Smooth muscle cell (in vitro differentiated cells): ENCODE results near the gene NLRC4. TPM values are rescaled to one million over a fixed set of nuclear protein-coding genes. Genes with fewer than 3 reads are reported as not detected.
"Not testable (repeated sequence)": the region's sequence is repeated elsewhere in the genome, so short reads cannot be mapped to it uniquely, and the experiment has no call there.

Source experiments
- DNase-seq: peaks from one replicate; lab custom pipeline; 2025; ENCODE audit not compliant: unreplicated experiment; lab: John Stamatoyannopoulos, UW
- H2AFZ ChIP-seq: fragments of 200-600 bp; sonication (generic); 2 replicates; pipeline ENCODE4 v1.6.0; 2016; ENCODE audit warnings: antibody characterized with exemption, low read depth, mild to moderate bottlenecking
- H3F3A ChIP-seq: fragments of 200-600 bp; sonication (generic); 2 replicates; pipeline ENCODE4 v1.6.0; 2017; ENCODE audit warnings: antibody characterized with exemption, low read depth
- H3K27ac ChIP-seq: fragments of 200-600 bp; sonication (generic); 2 replicates; pipeline ENCODE4 v1.5.1; 2016; ENCODE audit warnings: low read depth, mild to moderate bottlenecking
- H3K27me3 ChIP-seq: fragments of 200-600 bp; sonication (generic); 2 replicates; pipeline ENCODE4 v1.6.1; 2016; ENCODE audit warnings: low read depth, mild to moderate bottlenecking
- H3K36me3 ChIP-seq: fragments of 200-600 bp; sonication (generic); 2 replicates; pipeline ENCODE4 v1.5.1; 2016; ENCODE audit warnings: low read depth
- H3K4me1 ChIP-seq: fragments of 200-600 bp; sonication (generic); 2 replicates; pipeline ENCODE4 v1.5.1; 2016; ENCODE audit warnings: low read depth
- H3K4me2 ChIP-seq: fragments of 200-600 bp; sonication (generic); 2 replicates; pipeline ENCODE4 v1.6.0; 2016; ENCODE audit warnings: mild to moderate bottlenecking
- H3K4me3 ChIP-seq: fragments of 200-600 bp; sonication (generic); 2 replicates; pipeline ENCODE4 v1.5.1; 2016; ENCODE audit warnings: mild to moderate bottlenecking
- H3K79me2 ChIP-seq: fragments of 200-600 bp; sonication (generic); 2 replicates; pipeline ENCODE4 v1.6.0; 2016; ENCODE audit warnings: low read depth, mild to moderate bottlenecking
- H3K9ac ChIP-seq: fragments of 200-600 bp; sonication (generic); 2 replicates; pipeline ENCODE4 v1.6.0; 2016; ENCODE audit warnings: low read depth
- H3K9me3 ChIP-seq: fragments of 200-600 bp; sonication (generic); replicated peaks from 2 replicates; pipeline ENCODE4 v1.5.1; 2016; ENCODE audit warnings: low read depth
- H4K20me1 ChIP-seq: fragments of 200-600 bp; sonication (generic); 2 replicates; pipeline ENCODE4 v1.6.0; 2016; ENCODE audit warnings: low read depth
- CTCF ChIP-seq: fragments of 200-600 bp; sonication (generic); IDR thresholded peaks from 2 replicates; pipeline ENCODE4 v1.5.1; 2017; ENCODE audit warnings: borderline replicate concordance, mild to moderate bottlenecking, antibody characterized with exemption; ENCODE audit not compliant: insufficient read depth, poor library complexity, severe bottlenecking
- WGBS: methylation state at CpG from one replicate; pipeline ENCODE4 v1.1.7; 2016; ENCODE audit warnings: low lambda C conversion rate; 5-methylcytosine and 5-hydroxymethylcytosine counted together
- polyA plus RNA-seq: library from polyadenylated mRNA; unstranded; fragments of >200 nt; fragmentation: Nextera tagmentation; extraction: Ambion mirVana; gene quantifications from 2 replicates; pipeline ENCODE4 v1.2.1, GENCODE V29; 2016
- total RNA-seq: library from RNA; depleted of rRNA; stranded (reverse); fragments of >200 nt; gene quantifications from 2 replicates; pipeline ENCODE4 v1.2.3, GENCODE V29; 2014

NLRC4 gene
- total and polyA plus RNA-seq, 2 experiments from 2014 or later: 0.16 TPM; not detected in 1

DNA sequence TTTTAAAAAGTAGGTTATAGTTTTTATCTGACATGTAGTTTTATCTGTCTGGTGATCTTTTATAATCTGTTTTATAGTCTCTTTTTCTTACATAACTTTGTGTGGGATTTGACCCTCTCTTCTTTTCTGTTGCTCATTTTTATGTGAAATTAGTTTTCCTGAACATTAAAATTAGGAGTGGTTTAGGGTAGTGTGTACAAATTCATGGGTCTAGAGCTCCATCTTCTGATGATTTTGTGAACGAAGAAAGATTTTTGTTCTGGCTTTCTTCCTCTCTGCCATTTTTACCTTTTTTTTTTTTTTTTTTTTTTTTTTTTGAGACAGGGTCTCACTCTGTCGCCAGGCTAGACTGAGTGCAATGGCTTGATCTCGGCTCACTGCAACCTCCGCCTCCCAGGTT, 52.4 kb downstream of the NLRC4 start:
- Histone ChIP-seq H3K36me3 (no peaks in the 10 kb centered on the region), H3K4me3 (no peak overlapping the region), H3K79me2 (no peaks in the 10 kb centered on the region), H3F3A (no peaks in the 10 kb centered on the region), H3K4me1 (no peaks in the 10 kb centered on the region), H4K20me1 (no peaks in the 10 kb centered on the region), H3K27me3 (no peaks in the 10 kb centered on the region), H2AFZ (no peak overlapping the region), H3K27ac (no peak overlapping the region), H3K4me2 (no peak overlapping the region), H3K9me3 (no peaks in the 10 kb centered on the region), H3K9ac (no peak overlapping the region)
- no peak for DNase-seq
- 96% methylated on average over 4 of the region's 4 CpGs for WGBS
- no peak for TF ChIP-seq CTCF

- Histone ChIP-seq H3F3A (no peaks in the 10 kb centered on the region), H3K4me3 (no peak overlapping the region), H3K36me3 (no peaks in the 10 kb centered on the region), H2AFZ (no peak overlapping the region), H3K4me2 (no peak overlapping the region), H4K20me1 (no peaks in the 10 kb centered on the region), H3K4me1 (no peaks in the 10 kb centered on the region), H3K9me3 (no peaks in the 10 kb centered on the region), H3K27ac (no peak overlapping the region), H3K9ac (no peak overlapping the region), H3K79me2 (no peaks in the 10 kb centered on the region), H3K27me3 (no peaks in the 10 kb centered on the region)
- DNase-seq: no peak
- 98% methylated on average over 7 of the region's 7 CpGs for WGBS
- no peak for TF ChIP-seq CTCF
These were observed 53.8 kb downstream of the NLRC4 start for GRCh38 chr2:32210767-32211408.

DNA sequence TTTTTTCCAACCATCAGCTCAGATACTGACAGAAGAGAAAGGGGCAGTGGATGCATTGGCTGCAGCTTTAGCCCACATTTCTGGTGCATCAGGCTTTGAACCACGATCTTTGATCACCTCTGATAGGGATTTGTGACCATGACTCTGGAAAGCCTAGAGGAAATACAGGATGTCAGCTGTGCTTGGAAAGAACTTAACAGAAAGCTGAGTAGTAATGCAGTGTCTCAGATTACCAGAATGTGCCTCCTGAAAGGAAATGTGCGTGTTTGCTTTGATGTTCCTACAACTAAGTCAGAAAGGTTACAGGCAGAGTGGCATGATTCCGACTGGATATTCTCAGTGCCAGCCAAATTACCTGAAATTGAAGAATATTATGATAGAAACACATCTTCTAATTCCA, 61.3 kb downstream of the NLRC4 start:
- H3K4me1 ChIP-seq, H2AFZ ChIP-seq, H4K20me1 ChIP-seq, H3K4me3 ChIP-seq, H3F3A ChIP-seq, H3K4me2 ChIP-seq, H3K27ac ChIP-seq, H3K36me3 ChIP-seq, H3K79me2 ChIP-seq, DNase-seq, H3K9me3 ChIP-seq, H3K27me3 ChIP-seq, H3K9ac ChIP-seq: not testable (repeated sequence)
- 89% methylated on average over 3 of the region's 3 CpGs for WGBS

GRCh38 chr2:32200814-32201213, 63.9 kb downstream of the NLRC4 start:
- 95% methylated on average over 1 of the region's 1 CpG for WGBS
- Histone ChIP-seq H3K27ac (no peak overlapping the region), H3K9me3 (no peaks in the 10 kb centered on the region)

More at GRCh38 chr2:32200814-32201213, 63.9 kb downstream of the NLRC4 start:
- no peaks in the 10 kb centered on the region for H3K27me3 ChIP-seq
- no peaks in the 10 kb centered on the region for H4K20me1 ChIP-seq
- no peak overlapping the region for H2AFZ ChIP-seq
- H3K4me3 ChIP-seq: no peak overlapping the region
- DNase-seq: no peak
- H3K4me2 ChIP-seq: no peak overlapping the region
- H3K79me2 ChIP-seq: no peaks in the 10 kb centered on the region
- H3K4me1 ChIP-seq: no peaks in the 10 kb centered on the region
- no peak overlapping the region for H3K9ac ChIP-seq
- peaks cover 18% of the 10 kb centered on the region for H3K36me3 ChIP-seq
- no peaks in the 10 kb centered on the region for H3F3A ChIP-seq
- no peak for TF ChIP-seq CTCF
